ENCODE data around the gene ALDH1A3. TPM values are rescaled to one million over a fixed set of nuclear protein-coding genes. Genes with fewer than 3 reads are reported as not detected.

ALDH1A3 gene
- total and polyA plus RNA-seq, 4 donors = 0.79 to 8.4 (median 1.4) TPM

DNA sequence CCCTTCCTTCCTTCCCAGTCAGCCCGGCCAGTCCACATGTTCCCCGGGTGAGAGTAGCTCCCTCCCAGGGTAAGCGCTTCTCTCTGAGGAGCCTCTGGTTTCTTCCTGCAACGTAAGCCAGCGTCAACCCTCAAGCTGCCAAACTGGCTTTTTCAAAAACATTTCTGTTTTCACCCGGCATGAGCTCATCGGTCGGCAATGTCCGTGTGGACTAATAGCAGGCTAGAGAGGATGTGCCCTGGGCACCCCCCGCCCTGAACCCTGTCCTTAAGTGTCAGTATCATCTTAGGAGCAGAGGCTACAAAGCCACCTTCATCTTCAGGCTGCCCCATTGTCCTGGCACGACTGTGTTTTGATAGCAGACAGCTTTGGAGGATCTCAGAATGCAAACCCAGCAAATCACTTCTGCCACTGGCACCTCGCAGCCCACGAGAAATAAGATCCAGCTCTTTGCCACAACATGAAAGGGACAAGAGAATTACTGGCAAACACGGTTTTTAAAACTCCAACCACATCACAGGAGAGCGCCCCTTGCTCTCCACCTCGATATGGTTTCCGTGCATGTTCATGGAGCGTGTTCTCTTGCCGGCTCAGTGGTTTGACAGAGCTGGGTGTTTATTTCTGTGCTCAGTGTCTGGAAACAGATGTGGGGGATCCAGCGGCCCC, 9.9 kb downstream of the ALDH1A3 start:
- Histone ChIP-seq H3K27me3 (ENCODE audit: control insufficient read depth in 4 of 4, insufficient read depth in 4 of 4, low read length in 3 of 4) (peaks cover 0 to 5% (median 1%) of the 10 kb centered on the region in 4 donors), H3K4me1 (ENCODE audit: control insufficient read depth in 4 of 4, insufficient read depth in 4 of 4, low read length in 3 of 4) (no peaks in the 10 kb centered on the region), H3K36me3 (ENCODE audit: control insufficient read depth in 4 of 4, insufficient read depth in 3 of 4, low read depth in 1 of 4, low read length in 3 of 4) (no peaks in the 10 kb centered on the region), H3K9ac (ENCODE audit: low read depth in 1 of 2, low read length in 2 of 2) (no peak overlapping the region), H3K4me3 (ENCODE audit: low read depth in 1 of 3, low read length in 3 of 3) (no peak overlapping the region), H3K9me3 (ENCODE audit: control insufficient read depth in 4 of 4, low read length in 3 of 4) (no peaks in the 10 kb centered on the region), H3K27ac (ENCODE audit: low read depth in 1 of 2, low read length in 2 of 2) (no peak overlapping the region)
- WGBS = 46% methylated on average over 20 of the region's 20 CpGs
- DNase-seq (ENCODE audit: low spot score) = no peak
- TF ChIP-seq GABPA (IDR thresholded peaks at IDR 0.05 in 1 of 2, conservative IDR thresholded peaks at IDR 0.05 in 1 of 2) (no peak), RXRA (IDR thresholded peaks at IDR 0.05) (no peak), TAF1 (conservative IDR thresholded peaks at IDR 0.05) (no peak), REST (IDR thresholded peaks at IDR 0.05) (no peak), HNF4G (IDR thresholded peaks at IDR 0.05) (no peak), RAD21 (IDR thresholded peaks at IDR 0.05) (no peak), JUND (IDR thresholded peaks at IDR 0.05) (no peak), YY1 (IDR thresholded peaks at IDR 0.05) (no peak), FOXA2 (IDR thresholded peaks at IDR 0.05) (no peak), EGR1 (IDR thresholded peaks at IDR 0.05; ENCODE audit: low read depth in 2 of 2) (no peak), SP1 (IDR thresholded peaks at IDR 0.05) (no peak), NR2F2 (IDR thresholded peaks at IDR 0.05) (no peak), FOXA1 (IDR thresholded peaks at IDR 0.05) (no peak), CTCF (IDR thresholded peaks at IDR 0.05; ENCODE audit: low read depth, low read length, missing input control) (no peak), HNF4A (conservative IDR thresholded peaks at IDR 0.05) (no peak)
- TF ChIP-seq, protein P1, sequence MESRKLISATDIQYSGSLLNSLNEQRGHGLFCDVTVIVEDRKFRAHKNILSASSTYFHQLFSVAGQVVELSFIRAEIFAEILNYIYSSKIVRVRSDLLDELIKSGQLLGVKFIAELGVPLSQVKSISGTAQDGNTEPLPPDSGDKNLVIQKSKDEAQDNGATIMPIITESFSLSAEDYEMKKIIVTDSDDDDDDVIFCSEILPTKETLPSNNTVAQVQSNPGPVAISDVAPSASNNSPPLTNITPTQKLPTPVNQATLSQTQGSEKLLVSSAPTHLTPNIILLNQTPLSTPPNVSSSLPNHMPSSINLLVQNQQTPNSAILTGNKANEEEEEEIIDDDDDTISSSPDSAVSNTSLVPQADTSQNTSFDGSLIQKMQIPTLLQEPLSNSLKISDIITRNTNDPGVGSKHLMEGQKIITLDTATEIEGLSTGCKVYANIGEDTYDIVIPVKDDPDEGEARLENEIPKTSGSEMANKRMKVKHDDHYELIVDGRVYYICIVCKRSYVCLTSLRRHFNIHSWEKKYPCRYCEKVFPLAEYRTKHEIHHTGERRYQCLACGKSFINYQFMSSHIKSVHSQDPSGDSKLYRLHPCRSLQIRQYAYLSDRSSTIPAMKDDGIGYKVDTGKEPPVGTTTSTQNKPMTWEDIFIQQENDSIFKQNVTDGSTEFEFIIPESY (IDR thresholded peaks at IDR 0.05) = no peak
- TF ChIP-seq, protein P2, sequence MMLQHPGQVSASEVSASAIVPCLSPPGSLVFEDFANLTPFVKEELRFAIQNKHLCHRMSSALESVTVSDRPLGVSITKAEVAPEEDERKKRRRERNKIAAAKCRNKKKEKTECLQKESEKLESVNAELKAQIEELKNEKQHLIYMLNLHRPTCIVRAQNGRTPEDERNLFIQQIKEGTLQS (IDR thresholded peaks at IDR 0.05) = no peak
- TF ChIP-seq, protein P3, sequence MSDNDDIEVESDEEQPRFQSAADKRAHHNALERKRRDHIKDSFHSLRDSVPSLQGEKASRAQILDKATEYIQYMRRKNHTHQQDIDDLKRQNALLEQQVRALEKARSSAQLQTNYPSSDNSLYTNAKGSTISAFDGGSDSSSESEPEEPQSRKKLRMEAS (IDR thresholded peaks at IDR 0.05) = no peak
